H1 (cell line): ENCODE data around the gene NEDD4L. TPM values are rescaled to one million over a fixed set of nuclear protein-coding genes. Genes with fewer than 3 reads are reported as not detected.

Experiments used
- GABPA ChIP-seq: IDR thresholded peaks from 2 replicates; pipeline ENCODE4 v1.6.1; 2011; ENCODE audit warnings: mild to moderate bottlenecking, low read length, moderate library complexity, borderline replicate concordance; ENCODE audit not compliant: insufficient read depth
- polyA plus RNA-seq, 7 experiments: library from polyadenylated mRNA; depleted of rRNA in 3 of 7; stranded (reverse) in 5 of 7; unstranded in 2 of 7; fragments of >200 nt in 5 of 7; fragments of 200-250 nt in 2 of 7; gene quantifications; 1 replicate in 5 of 7; 2 replicates in 1 of 7; 4 replicates in 1 of 7; pipeline versions ENCODE4 v1.2.1 to v1.2.3, GENCODE V29; 2011 to 2013; ENCODE audit warnings: missing spikeins in 2 of 7, mixed read lengths in 2 of 7
- total RNA-seq: library from RNA; stranded (reverse); fragmentation: NEBNext Ultra II Directional; extraction: Animal tissue kit (Norgen Biotek cat#: 25700); gene quantifications from 2 replicates; pipeline ENCODE4 v1.2.1, GENCODE V29; 2021

Gene NEDD4L
- total and polyA plus RNA-seq, 2 of the 8 experiments (the other 6 are each of a cell fraction or from before 2014, with no cell fraction given) = 37.3 to 69.8 TPM

GRCh38 chr18:58408665-58409064 lies 364.6 kb downstream of the NEDD4L start (continued):
- TF ChIP-seq GABPA = no peak
